RWPE1 (cell line): ENCODE results near the gene SFT2D1.

Experiments
- CTCF ChIA-PET: fragments of 350-600 bp; sonication (Branson Sonifier 250); formaldehyde crosslinking; extraction: SDS; loops from one replicate; lab custom pipeline; 2021; lab: Yijun Ruan, JAX
- POLR2A ChIA-PET: fragments of 400-600 bp; formaldehyde crosslinking; extraction: SDS; loops from one replicate; lab custom pipeline; 2020; ENCODE audit warnings: antibody characterized with exemption; ENCODE audit not compliant: low non-redundant PET; lab: Yijun Ruan, JAX
- DNase-seq: peaks from one replicate; pipeline ENCODE4 v3.0.0; 2012; ENCODE audit warnings: low spot score
- H3K27ac ChIP-seq: fragments of 450-650 bp; 2 replicates; pipeline ENCODE4 v1.5.1; 2017
- TF ChIP-seq, protein P1 (sequence below): fragments of 450-650 bp; conservative IDR thresholded peaks from 2 replicates; pipeline ENCODE4 v1.5.1; 2017; ENCODE audit warnings: low read depth, mild to moderate bottlenecking

The SFT2D1 gene

DNA sequence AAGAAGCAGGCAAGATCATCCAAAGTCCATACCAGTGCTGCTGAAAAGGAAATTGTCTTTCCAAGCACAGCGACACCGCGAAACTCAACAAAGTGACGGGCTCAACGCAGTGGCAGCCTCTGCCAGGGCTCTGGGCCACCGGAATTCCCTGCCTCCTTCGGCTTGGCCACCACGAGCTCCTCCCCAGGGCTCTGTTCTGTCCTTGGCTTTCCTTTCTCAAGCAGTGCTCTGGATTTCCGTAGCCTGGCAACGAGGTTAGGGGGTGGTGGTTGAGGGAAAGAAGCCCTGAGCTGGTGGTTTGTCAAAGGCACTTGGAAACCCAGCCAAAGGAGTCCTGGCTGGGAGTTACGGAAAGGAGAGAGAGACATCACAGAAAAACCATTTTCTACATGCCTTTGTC, 65.3 kb downstream of the SFT2D1 start:
- ChIA-PET CTCF (interaction anchor here (0.6 to 2.4 kb wide), 2 partner anchors 27 to 124 kb away, joined by 3 to 11 read pairs; no protein-coding TSS in a partner anchor), POLR2A (no interaction called here)
- H3K27ac ChIP-seq: no peak overlapping the region
- no peak for DNase-seq
- TF ChIP-seq, protein P1, sequence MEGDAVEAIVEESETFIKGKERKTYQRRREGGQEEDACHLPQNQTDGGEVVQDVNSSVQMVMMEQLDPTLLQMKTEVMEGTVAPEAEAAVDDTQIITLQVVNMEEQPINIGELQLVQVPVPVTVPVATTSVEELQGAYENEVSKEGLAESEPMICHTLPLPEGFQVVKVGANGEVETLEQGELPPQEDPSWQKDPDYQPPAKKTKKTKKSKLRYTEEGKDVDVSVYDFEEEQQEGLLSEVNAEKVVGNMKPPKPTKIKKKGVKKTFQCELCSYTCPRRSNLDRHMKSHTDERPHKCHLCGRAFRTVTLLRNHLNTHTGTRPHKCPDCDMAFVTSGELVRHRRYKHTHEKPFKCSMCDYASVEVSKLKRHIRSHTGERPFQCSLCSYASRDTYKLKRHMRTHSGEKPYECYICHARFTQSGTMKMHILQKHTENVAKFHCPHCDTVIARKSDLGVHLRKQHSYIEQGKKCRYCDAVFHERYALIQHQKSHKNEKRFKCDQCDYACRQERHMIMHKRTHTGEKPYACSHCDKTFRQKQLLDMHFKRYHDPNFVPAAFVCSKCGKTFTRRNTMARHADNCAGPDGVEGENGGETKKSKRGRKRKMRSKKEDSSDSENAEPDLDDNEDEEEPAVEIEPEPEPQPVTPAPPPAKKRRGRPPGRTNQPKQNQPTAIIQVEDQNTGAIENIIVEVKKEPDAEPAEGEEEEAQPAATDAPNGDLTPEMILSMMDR: no peak

- POLR2A ChIA-PET: no interaction called here
- TF ChIP-seq, protein P1: peak; percentile 98
Measured at GRCh38 chr6:166275714-166276166, 66.6 kb downstream of the SFT2D1 start.

DNA sequence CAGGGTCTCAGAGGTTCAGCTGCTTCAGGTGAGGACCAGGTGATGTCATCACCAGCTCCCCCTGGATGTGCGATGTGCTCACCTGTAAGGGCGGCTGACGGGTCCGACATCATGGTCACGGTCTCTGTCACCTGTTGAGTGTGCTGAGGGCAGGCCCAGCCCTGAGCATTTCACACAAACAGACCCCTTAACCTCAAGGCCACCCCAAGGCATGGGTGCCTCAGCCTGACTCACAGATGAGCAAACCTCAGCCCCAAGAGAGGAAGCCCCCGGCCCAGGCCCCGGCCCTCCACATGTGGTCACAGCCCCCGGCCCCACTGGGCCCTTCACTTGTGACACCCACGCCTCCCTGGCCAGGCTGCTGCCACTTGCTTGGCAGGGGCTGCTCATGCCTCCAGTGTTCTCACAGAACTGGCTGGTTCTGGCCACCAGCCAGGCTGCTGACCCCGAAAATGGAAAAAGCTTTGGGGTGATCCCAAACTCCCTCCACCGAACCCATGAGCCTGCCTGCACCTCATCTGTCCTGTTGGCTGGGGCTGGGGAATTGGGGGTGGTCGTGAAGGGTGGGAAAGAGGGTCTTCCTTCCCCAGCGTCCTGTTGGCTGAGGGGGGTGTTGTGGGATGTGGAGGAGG, 67.5 kb downstream of the SFT2D1 start:
- ChIA-PET POLR2A (no interaction called here), CTCF (interaction anchor here (0.6 to 1.4 kb wide), 4 partner anchors 106 to 126 kb away, joined by 3 to 4 read pairs (median 3); no protein-coding TSS in a partner anchor)
- no peak overlapping the region for H3K27ac ChIP-seq
- TF ChIP-seq, protein P1: no peak
- DNase-seq: no peak

More at GRCh38 chr6:166275714-166276166, 66.6 kb downstream of the SFT2D1 start:
- H3K27ac ChIP-seq: no peak overlapping the region
- peak; percentile 62 for DNase-seq
- CTCF ChIA-PET: interaction anchor here (0.5 to 2.4 kb wide), 14 partner anchors 8 to 378 kb away, joined by 3 to 11 read pairs (median 4); no protein-coding TSS in a partner anchor

GRCh38 chr6:166274163-166274562, 68.2 kb downstream of the SFT2D1 start:
- TF ChIP-seq, protein P1: no peak
- DNase-seq: no peak
- H3K27ac ChIP-seq: no peak overlapping the region
- ChIA-PET CTCF (interaction anchor here (0.6 to 1.4 kb wide), 4 partner anchors 107 to 126 kb away, joined by 3 to 4 read pairs (median 3); no protein-coding TSS in a partner anchor), POLR2A (no interaction called here)

DNA sequence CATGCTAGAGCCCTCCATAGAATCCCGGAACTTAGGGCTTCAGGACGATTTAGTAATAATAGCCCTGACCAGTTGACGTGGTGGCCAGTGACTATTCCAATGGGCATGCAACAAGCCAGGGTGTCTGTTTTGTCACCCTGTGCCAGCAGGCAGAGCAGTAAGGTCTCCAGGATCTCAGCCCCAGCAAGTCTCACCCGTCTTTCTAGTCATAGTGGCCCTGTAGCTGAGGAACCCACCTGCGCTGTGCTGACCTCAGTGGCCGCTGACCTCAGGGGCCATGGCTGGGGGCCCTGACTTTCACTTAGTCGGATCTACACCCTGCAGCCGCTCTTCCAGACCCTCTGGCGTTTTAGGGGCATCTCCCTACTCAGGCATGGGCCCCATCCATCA, 71.0 kb downstream of the SFT2D1 start:
- POLR2A ChIA-PET: no interaction called here
- DNase-seq: no peak
- CTCF ChIA-PET: no interaction called here
- TF ChIP-seq, protein P1: no peak
- no peak overlapping the region for H3K27ac ChIP-seq

GRCh38 chr6:166270706-166271375, 71.5 kb downstream of the SFT2D1 start:
- ChIA-PET POLR2A (no interaction called here), CTCF (no interaction called here)
- TF ChIP-seq, protein P1: no peak
- H3K27ac ChIP-seq: no peak overlapping the region
- DNase-seq: no peak
